GM12801 (cell line): ENCODE data around the gene CA9.

Experiments used
- TF ChIP-seq, protein P1 (sequence below): IDR thresholded peaks from one replicate; pipeline ENCODE4 v1.5.1; 2011; ENCODE audit warnings: control low read depth; ENCODE audit not compliant: insufficient read length; ENCODE audit errors: extremely low read depth

CA9 gene

GRCh38 chr9:35725362-35725761 lies 51.6 kb downstream of the CA9 start:
- TF ChIP-seq, protein P1, sequence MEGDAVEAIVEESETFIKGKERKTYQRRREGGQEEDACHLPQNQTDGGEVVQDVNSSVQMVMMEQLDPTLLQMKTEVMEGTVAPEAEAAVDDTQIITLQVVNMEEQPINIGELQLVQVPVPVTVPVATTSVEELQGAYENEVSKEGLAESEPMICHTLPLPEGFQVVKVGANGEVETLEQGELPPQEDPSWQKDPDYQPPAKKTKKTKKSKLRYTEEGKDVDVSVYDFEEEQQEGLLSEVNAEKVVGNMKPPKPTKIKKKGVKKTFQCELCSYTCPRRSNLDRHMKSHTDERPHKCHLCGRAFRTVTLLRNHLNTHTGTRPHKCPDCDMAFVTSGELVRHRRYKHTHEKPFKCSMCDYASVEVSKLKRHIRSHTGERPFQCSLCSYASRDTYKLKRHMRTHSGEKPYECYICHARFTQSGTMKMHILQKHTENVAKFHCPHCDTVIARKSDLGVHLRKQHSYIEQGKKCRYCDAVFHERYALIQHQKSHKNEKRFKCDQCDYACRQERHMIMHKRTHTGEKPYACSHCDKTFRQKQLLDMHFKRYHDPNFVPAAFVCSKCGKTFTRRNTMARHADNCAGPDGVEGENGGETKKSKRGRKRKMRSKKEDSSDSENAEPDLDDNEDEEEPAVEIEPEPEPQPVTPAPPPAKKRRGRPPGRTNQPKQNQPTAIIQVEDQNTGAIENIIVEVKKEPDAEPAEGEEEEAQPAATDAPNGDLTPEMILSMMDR = no peak

DNA sequence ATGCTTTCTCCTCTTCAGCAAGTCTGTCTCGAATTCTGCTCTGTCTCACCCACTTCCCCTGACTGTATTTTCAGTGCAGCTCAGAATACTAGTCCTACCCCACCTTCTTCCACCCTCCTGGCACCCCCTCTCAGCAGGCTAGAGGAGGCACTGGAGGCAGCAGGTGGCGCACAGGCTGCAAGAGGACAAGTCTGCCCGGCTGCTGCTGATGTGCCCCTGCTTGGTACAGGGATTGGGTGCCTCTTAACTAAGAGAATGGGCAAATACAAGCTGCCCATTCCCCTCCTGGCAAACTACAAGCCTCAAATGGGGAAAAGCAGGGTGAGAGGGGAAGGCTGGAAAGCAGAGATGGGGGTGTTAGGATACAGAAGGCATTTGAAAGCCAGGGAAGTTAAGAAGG lies 53.2 kb downstream of the CA9 start:
- TF ChIP-seq, protein P1 = no peak

- TF ChIP-seq, protein P1 = no peak
Observed at GRCh38 chr9:35727676-35728040, 53.9 kb downstream of the CA9 start.

- TF ChIP-seq, protein P1 = no peak
Observed at GRCh38 chr9:35728041-35728971, 54.6 kb downstream of the CA9 start.

- TF ChIP-seq, protein P1 = no peak
Observed at GRCh38 chr9:35729101-35729500, 55.4 kb downstream of the CA9 start.

DNA sequence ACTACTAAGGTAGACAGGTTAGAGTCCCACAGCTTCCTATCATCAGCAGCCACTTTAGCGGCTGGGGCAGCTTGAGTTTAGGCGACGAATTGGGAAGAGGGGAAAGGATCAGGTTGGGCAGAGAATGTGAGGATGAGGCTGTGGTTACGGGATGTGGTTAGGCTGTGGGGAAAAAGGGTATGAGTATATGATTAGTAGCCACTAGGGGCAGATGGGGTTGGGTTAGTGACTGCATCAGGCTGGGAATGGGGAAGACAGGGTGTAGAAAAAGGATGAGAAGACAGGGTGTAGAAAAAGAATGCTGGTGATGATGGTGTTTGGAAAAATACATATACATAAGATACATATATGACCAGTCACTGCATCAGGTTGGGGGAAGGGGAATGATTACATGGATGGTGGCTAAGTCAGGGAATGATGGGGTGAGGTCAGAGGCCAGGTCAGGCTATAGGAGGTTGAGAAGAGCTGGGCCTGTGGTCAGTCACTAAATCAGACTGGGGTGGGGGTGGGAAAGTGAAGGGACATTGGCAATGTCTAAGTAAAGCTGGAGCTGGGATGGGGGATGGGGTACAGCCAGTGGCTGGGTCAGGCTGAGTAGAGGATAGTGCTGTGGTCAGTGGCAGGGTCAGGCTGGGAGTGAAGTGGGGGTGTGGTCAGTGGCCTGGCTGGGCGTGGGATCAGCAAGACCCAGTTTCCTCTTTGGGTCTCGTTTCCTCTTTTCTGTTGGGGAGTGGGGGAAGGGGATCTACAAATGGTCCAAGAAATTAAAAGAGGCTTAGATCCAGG lies 56.2 kb downstream of the CA9 start:
- TF ChIP-seq, protein P1 = no peak

DNA sequence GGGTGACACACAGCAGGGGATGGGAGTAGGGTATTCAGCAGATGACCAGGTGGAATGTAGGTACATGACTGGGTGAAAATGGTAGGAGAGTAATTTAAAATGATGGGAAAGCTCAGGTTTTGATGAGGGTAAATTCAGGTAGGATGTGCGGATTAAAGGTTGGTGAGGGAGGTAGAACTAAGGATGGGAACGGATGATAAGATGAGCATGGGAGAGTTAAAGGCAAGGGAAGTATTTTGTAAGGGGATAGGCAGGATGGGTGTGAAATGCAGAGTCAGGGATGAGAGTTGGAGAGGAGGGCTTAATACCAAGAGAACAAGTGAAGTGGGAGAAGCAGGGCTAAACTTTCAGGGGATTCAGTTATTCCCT lies 56.7 kb downstream of the CA9 start:
- TF ChIP-seq, protein P1 = no peak
